ENCODE measurements around the gene ABTB2.

GRCh38 chr11:34143048-34143447, 214.8 kb downstream of the ABTB2 start:
- no peak for TF ChIP-seq POLR2AphosphoS5 (IDR thresholded peaks at IDR 0.05; ENCODE audit: low read depth)
- TF ChIP-seq CTCF (IDR thresholded peaks at IDR 0.05; ENCODE audit: insufficient read depth, low read length), result no peak
- no peak for TF ChIP-seq SPI1 (IDR thresholded peaks at IDR 0.05; ENCODE audit: borderline replicate concordance, low read depth)
- no peak for TF ChIP-seq REST (IDR thresholded peaks at IDR 0.05; ENCODE audit: insufficient replicate concordance, low read depth)
- no peak for TF ChIP-seq GABPA (IDR thresholded peaks at IDR 0.05; ENCODE audit: low read depth)
